CD14-positive monocyte (primary cell): ENCODE data around the gene TWIST1. TPM values are rescaled to one million over a fixed set of nuclear protein-coding genes. Genes with fewer than 3 reads are reported as not detected.

Experiments
- DNase-seq, 3 donors: peaks; one replicate each; pipeline ENCODE4 v3.0.0-alpha.2; 2011 to 2022
- H2AFZ ChIP-seq: 2 replicates; pipeline ENCODE4 v1.6.0; 2012; ENCODE audit warnings: mild to moderate bottlenecking, low read depth, low read length, inconsistent platforms; ENCODE audit not compliant: insufficient read depth, poor library complexity, severe bottlenecking
- H3K27ac ChIP-seq, 2 donors: 1 replicate in 1 of 2; 2 replicates in 1 of 2; pipeline ENCODE4 v1.5.1; 2012 to 2013; ENCODE audit warnings: low read length in 2 of 2, control low read depth in 1 of 2, inconsistent platforms in 1 of 2, low read depth in 1 of 2, mild to moderate bottlenecking in 1 of 2
- H3K27me3 ChIP-seq, 2 donors: one replicate each; pipeline versions ENCODE4 v1.6.0 to v1.6.1; 2011 to 2013; ENCODE audit warnings: low read length in 2 of 2; ENCODE audit not compliant: control insufficient read depth in 2 of 2, insufficient read depth in 2 of 2
- H3K36me3 ChIP-seq, 2 donors: replicated peaks in 1 of 2; 1 replicate in 1 of 2; 2 replicates in 1 of 2; pipeline versions ENCODE4 v1.5.1 to v1.6.1; 2012 to 2013; ENCODE audit warnings: low read length in 2 of 2, control low read depth in 1 of 2, inconsistent platforms in 1 of 2, mild to moderate bottlenecking in 1 of 2; ENCODE audit not compliant: insufficient read depth in 2 of 2, control insufficient read depth in 1 of 2
- H3K4me1 ChIP-seq, 2 donors: 1 replicate in 1 of 2; 2 replicates in 1 of 2; pipeline versions ENCODE4 v1.5.1 to v1.6.1; 2012 to 2013; ENCODE audit warnings: low read length in 2 of 2, control low read depth in 1 of 2, inconsistent platforms in 1 of 2, mild to moderate bottlenecking in 1 of 2, moderate library complexity in 1 of 2; ENCODE audit not compliant: insufficient read depth in 2 of 2, control insufficient read depth in 1 of 2
- H3K4me2 ChIP-seq: replicated peaks from 2 replicates; pipeline ENCODE3; 2012; ENCODE audit warnings: low read length, moderate library complexity, mild to moderate bottlenecking; ENCODE audit not compliant: poor library complexity, severe bottlenecking; ENCODE audit errors: extremely low read depth
- H3K4me3 ChIP-seq, 3 experiments: fragments of 200-600 bp in 1 of 3; sonication (generic) in 1 of 3; replicated peaks in 1 of 3; 1 replicate in 2 of 3; 2 replicates in 1 of 3; pipeline ENCODE4 v1.5.1; 2011 to 2013; ENCODE audit warnings: low read length in 3 of 3, mild to moderate bottlenecking in 3 of 3, control low read depth in 2 of 3, low read depth in 2 of 3, inconsistent platforms in 1 of 3, moderate library complexity in 1 of 3
- H3K79me2 ChIP-seq: 2 replicates; pipeline ENCODE4 v1.6.0; 2012; ENCODE audit warnings: mild to moderate bottlenecking, control low read depth, inconsistent platforms, low read length, moderate library complexity; ENCODE audit not compliant: insufficient read depth
- H3K9ac ChIP-seq: 2 replicates; pipeline ENCODE4 v1.6.0; 2017; ENCODE audit warnings: low read length, mild to moderate bottlenecking; ENCODE audit not compliant: insufficient read depth, poor library complexity, severe bottlenecking
- H3K9me3 ChIP-seq, 2 donors: replicated peaks in 1 of 2; 1 replicate in 1 of 2; 2 replicates in 1 of 2; pipeline versions ENCODE4 v1.5.1 to v1.6.1; 2012 to 2013; ENCODE audit warnings: low read length in 2 of 2, control low read depth in 1 of 2; ENCODE audit not compliant: control insufficient read depth in 1 of 2, insufficient read depth in 1 of 2
- H4K20me1 ChIP-seq: 2 replicates; pipeline ENCODE4 v1.6.0; 2012; ENCODE audit warnings: mild to moderate bottlenecking, low read length, control low read depth, moderate library complexity; ENCODE audit not compliant: insufficient read depth
- H3K27ac Mint-ChIP-seq, 7 donors: one replicate each; pipeline ENCODE4 v1.8.0; 2020; ENCODE audit warnings: mild to moderate bottlenecking in 7 of 7, mixed read lengths in 7 of 7, moderate library complexity in 6 of 7, inconsistent platforms in 2 of 7
- H3K27me3 Mint-ChIP-seq, 3 donors: one replicate each; pipeline ENCODE4 v1.8.0; 2021 to 2022; ENCODE audit warnings: low read depth in 3 of 3, mild to moderate bottlenecking in 3 of 3, mixed read lengths in 3 of 3, moderate library complexity in 3 of 3, inconsistent platforms in 1 of 3
- H3K36me3 Mint-ChIP-seq, 2 donors: one replicate each; pipeline ENCODE4 v1.8.0; 2020; ENCODE audit warnings: mixed read lengths in 2 of 2, inconsistent platforms in 1 of 2, mild to moderate bottlenecking in 1 of 2
- H3K4me1 Mint-ChIP-seq: one replicate; pipeline ENCODE4 v1.8.0; 2020; ENCODE audit warnings: mild to moderate bottlenecking, mixed read lengths
- H3K4me3 Mint-ChIP-seq, 2 donors: one replicate each; pipeline ENCODE4 v1.8.0; 2020; ENCODE audit warnings: mild to moderate bottlenecking in 2 of 2, mixed read lengths in 2 of 2, moderate library complexity in 1 of 2
- H3K9me3 Mint-ChIP-seq, 7 donors: one replicate each; pipeline ENCODE4 v1.8.0; 2020 to 2022; ENCODE audit warnings: mixed read lengths in 7 of 7, mild to moderate bottlenecking in 6 of 7, moderate library complexity in 6 of 7, inconsistent platforms in 2 of 7
- CTCF ChIP-seq: fragments of 200-600 bp; IDR thresholded peaks from one replicate; pipeline ENCODE4 v1.8.0; 2022; ENCODE audit warnings: antibody characterized with exemption, mild to moderate bottlenecking
- WGBS: methylation state at CpG from one replicate; pipeline ENCODE4 v1.1.5; 2013; ENCODE audit warnings: missing lambda C conversion rate; ENCODE audit not compliant: insufficient coverage; 5-methylcytosine and 5-hydroxymethylcytosine counted together
- intact Hi-C, 2 donors: fragments of 100-400 bp; cut with micrococcal nuclease; formaldehyde crosslinking; loops; one replicate each; pipeline versions ENCODE4 v1.15.0 to v1.15.1; 2023
- polyA plus RNA-seq, 3 donors: library from polyadenylated mRNA; depleted of rRNA in 1 of 3; unstranded in 2 of 3; stranded (reverse) in 1 of 3; fragments of 300-500 nt in 2 of 3; fragments of >200 nt in 1 of 3; fragmentation: Illumina TruSeq in 2 of 3; gene quantifications; 1 replicate in 2 of 3; 2 replicates in 1 of 3; pipeline ENCODE4 v1.2.3, GENCODE V29; 2012 to 2021

Gene TWIST1
- polyA plus RNA-seq, 3 donors: not detected

- no peaks in the 10 kb centered on the region for H3K79me2 ChIP-seq
- H3K4me1 ChIP-seq: peaks cover 3 to 19% of the 10 kb centered on the region in 2 donors
- H3K27me3 ChIP-seq: peaks cover 61 to 67% of the 10 kb centered on the region in 2 donors
- TF ChIP-seq CTCF: peak; percentile 28
- H3K4me3 ChIP-seq: no peak overlapping the region
- H3K9me3 ChIP-seq: peaks cover 0 to 24% of the 10 kb centered on the region in 2 donors
- Mint-ChIP-seq H3K4me3 (peak overlapping the region in 1 of 2 donors; percentile 48), H3K9me3 (peaks cover 0 to 15% (median 7%) of the 10 kb centered on the region in 7 donors), H3K36me3 (no peaks in the 10 kb centered on the region), H3K4me1 (peaks cover 11% of the 10 kb centered on the region), H3K27ac (no peak overlapping the region), H3K27me3 (peaks cover 55 to 76% (median 65%) of the 10 kb centered on the region in 3 donors)
- H4K20me1 ChIP-seq: no peaks in the 10 kb centered on the region
- no peak overlapping the region for H3K9ac ChIP-seq
- no peak overlapping the region for H3K27ac ChIP-seq
- intact Hi-C loops: no loop called here
- no CpG with 5 or more reads among the region's 2 CpGs for WGBS
- H2AFZ ChIP-seq: no peak overlapping the region
- H3K4me2 ChIP-seq: no peak overlapping the region
- H3K36me3 ChIP-seq: no peaks in the 10 kb centered on the region
- no peak for DNase-seq
Observed at GRCh38 chr7:19121977-19122588, 4.6 kb upstream of the TWIST1 start.

GRCh38 chr7:19119870-19120486 lies 2.5 kb upstream of the TWIST1 start:
- Histone ChIP-seq H3K4me2 (no peak overlapping the region), H3K4me3 (no peak overlapping the region), H3K79me2 (no peaks in the 10 kb centered on the region), H3K9me3 (peaks cover 3 to 30% of the 10 kb centered on the region in 2 donors), H3K27me3 (peaks cover 73 to 79% of the 10 kb centered on the region in 2 donors), H2AFZ (no peak overlapping the region), H3K9ac (no peak overlapping the region), H4K20me1 (no peaks in the 10 kb centered on the region), H3K36me3 (no peaks in the 10 kb centered on the region), H3K27ac (no peak overlapping the region), H3K4me1 (peaks cover 13 to 27% of the 10 kb centered on the region in 2 donors)
- Mint-ChIP-seq H3K4me3 (peak overlapping the region in 1 of 2 donors; percentile 82), H3K4me1 (peaks cover 22% of the 10 kb centered on the region), H3K9me3 (peaks cover 0 to 25% (median 10%) of the 10 kb centered on the region in 7 donors), H3K27ac (peak overlapping the region in 1 of 7 donors; percentile 53), H3K36me3 (peaks cover 2 to 4% of the 10 kb centered on the region in 2 donors), H3K27me3 (peaks cover 70 to 92% (median 82%) of the 10 kb centered on the region in 3 donors)
- DNase-seq: no peak
- TF ChIP-seq CTCF: no peak
- intact Hi-C loops: no loop called here
- WGBS: 25% methylated on average over 4 of the region's 10 CpGs
